WTC11 (cell line): ENCODE results near the gene ISL2. TPM values are rescaled to one million over a fixed set of nuclear protein-coding genes. Genes with fewer than 3 reads are reported as not detected.
"Not testable (repeated sequence)": the region's sequence is repeated elsewhere in the genome, so short reads cannot be mapped to it uniquely, and the experiment has no call there.

Source experiments
- ATAC-seq: fragments of 200-7000 bp; cut with Tn5 transposase; 2 replicates; pipeline ENCODE4 v1.10.0; 2021; ENCODE audit warnings: mild to moderate bottlenecking, moderate library complexity
- CTCF ChIA-PET: fragments of 300-600 bp; sonication (Branson Sonifier 250); formaldehyde crosslinking; loops from one replicate; lab custom pipeline; 2021; ENCODE audit warnings: antibody characterized with exemption; lab: Charles Lee
- POLR2A ChIA-PET: fragments of 350-600 bp; sonication (Branson Sonifier 250); formaldehyde crosslinking; loops from one replicate; lab custom pipeline; 2021; ENCODE audit warnings: antibody characterized with exemption; lab: Charles Lee
- DNase-seq: peaks from one replicate; pipeline ENCODE4 v3.0.0; 2021; ENCODE audit warnings: low spot score
- H3K27ac Mint-ChIP-seq: 2 replicates; pipeline ENCODE4 v1.8.0; 2021; ENCODE audit warnings: mixed read lengths
- H3K27me3 Mint-ChIP-seq: 2 replicates; pipeline ENCODE4 v1.8.0; 2021; ENCODE audit warnings: low read depth, mild to moderate bottlenecking, moderate library complexity, mixed read lengths
- H3K36me3 Mint-ChIP-seq: 2 replicates; pipeline ENCODE4 v1.8.0; 2021; ENCODE audit warnings: mixed read lengths
- H3K4me1 Mint-ChIP-seq: 2 replicates; pipeline ENCODE4 v1.8.0; 2022; ENCODE audit warnings: mixed read lengths
- H3K4me3 Mint-ChIP-seq: 2 replicates; pipeline ENCODE4 v1.8.0; 2021; ENCODE audit warnings: mild to moderate bottlenecking, moderate library complexity, mixed read lengths
- H3K9me3 Mint-ChIP-seq: 2 replicates; pipeline ENCODE4 v1.8.0; 2021; ENCODE audit warnings: mixed read lengths
- GABPB1 ChIP-seq: sonication (generic); formaldehyde crosslinking; IDR thresholded peaks from 2 replicates; pipeline ENCODE4 v1.8.1; 2023; ENCODE audit warnings: mild to moderate bottlenecking, missing genetic modification reagents
- JAZF1 ChIP-seq: fragments of 250-450 bp; sonication (Bioruptor Pico); IDR thresholded peaks from 2 replicates; pipeline ENCODE4 v1.9.0; 2021; ENCODE audit warnings: moderate library complexity, mild to moderate bottlenecking, inconsistent platforms
- JUN ChIP-seq: sonication (generic); formaldehyde crosslinking; IDR thresholded peaks from 2 replicates; pipeline ENCODE4 v1.8.0; 2023; ENCODE audit warnings: mild to moderate bottlenecking, missing genetic modification reagents
- MXD4 ChIP-seq: fragments of 250-450 bp; sonication (Bioruptor Pico); IDR thresholded peaks from 2 replicates; pipeline ENCODE4 v1.8.0; 2021; ENCODE audit warnings: mild to moderate bottlenecking, moderate library complexity, borderline replicate concordance
- NFATC4 ChIP-seq: fragments of 250-450 bp; sonication (Bioruptor Pico); IDR thresholded peaks from 2 replicates; pipeline ENCODE4 v1.9.0; 2021; ENCODE audit warnings: mild to moderate bottlenecking
- RELA ChIP-seq: sonication (generic); formaldehyde crosslinking; IDR thresholded peaks from 2 replicates; pipeline ENCODE4 v1.8.1; 2022; ENCODE audit warnings: missing genetic modification reagents, mild to moderate bottlenecking, borderline replicate concordance
- TEAD1 ChIP-seq: sonication (generic); formaldehyde crosslinking; IDR thresholded peaks from 2 replicates; pipeline ENCODE4 v1.8.0; 2022; ENCODE audit warnings: mild to moderate bottlenecking, missing genetic modification reagents
- TP53 ChIP-seq: sonication (generic); formaldehyde crosslinking; IDR thresholded peaks from 2 replicates; pipeline ENCODE4 v1.8.1; 2023; ENCODE audit warnings: mild to moderate bottlenecking, missing genetic modification reagents
- ZNF263 ChIP-seq: sonication (generic); formaldehyde crosslinking; IDR thresholded peaks from 2 replicates; pipeline ENCODE4 v1.8.1; 2022; ENCODE audit warnings: low read depth, mild to moderate bottlenecking, moderate library complexity, missing genetic modification reagents
- ZNF317 ChIP-seq: sonication (generic); formaldehyde crosslinking; IDR thresholded peaks from 2 replicates; pipeline ENCODE4 v1.8.1; 2023; ENCODE audit warnings: low read depth, mild to moderate bottlenecking, moderate library complexity, missing genetic modification reagents, borderline replicate concordance
- ZNF416 ChIP-seq: fragments of 250-450 bp; sonication (Bioruptor Pico); IDR thresholded peaks from 2 replicates; pipeline ENCODE4 v1.9.0; 2021; ENCODE audit warnings: mild to moderate bottlenecking, inconsistent platforms
- total RNA-seq: library from RNA; stranded (reverse); gene quantifications from 3 replicates; pipeline ENCODE4 v1.2.3, GENCODE V29; 2021
- TF ChIP-seq, protein P1 (sequence below): sonication (generic); formaldehyde crosslinking; IDR thresholded peaks from 2 replicates; pipeline ENCODE4 v1.8.1; 2023; ENCODE audit warnings: mild to moderate bottlenecking, missing genetic modification reagents
- TF ChIP-seq, protein P2 (sequence below): sonication (generic); formaldehyde crosslinking; IDR thresholded peaks from 2 replicates; pipeline ENCODE4 v1.8.0; 2023; ENCODE audit warnings: missing genetic modification reagents, mild to moderate bottlenecking, borderline replicate concordance
- TF ChIP-seq, protein P3 (sequence below): sonication (generic); formaldehyde crosslinking; IDR thresholded peaks from 2 replicates; pipeline ENCODE4 v1.8.0; 2022; ENCODE audit warnings: mild to moderate bottlenecking, missing genetic modification reagents
- TF ChIP-seq, protein P4 (sequence below): fragments of 200-600 bp; IDR thresholded peaks from 2 replicates; pipeline ENCODE4 v1.8.0; 2022; ENCODE audit warnings: antibody characterized with exemption
- TF ChIP-seq, protein P5 (sequence below): fragments of 250-450 bp; sonication (Bioruptor Pico); conservative IDR thresholded peaks from 2 replicates; pipeline ENCODE4 v1.9.0; 2021; ENCODE audit warnings: mild to moderate bottlenecking

Gene ISL2
- total RNA-seq, 1 experiment from 2014 or later, result 0.24 TPM

DNA sequence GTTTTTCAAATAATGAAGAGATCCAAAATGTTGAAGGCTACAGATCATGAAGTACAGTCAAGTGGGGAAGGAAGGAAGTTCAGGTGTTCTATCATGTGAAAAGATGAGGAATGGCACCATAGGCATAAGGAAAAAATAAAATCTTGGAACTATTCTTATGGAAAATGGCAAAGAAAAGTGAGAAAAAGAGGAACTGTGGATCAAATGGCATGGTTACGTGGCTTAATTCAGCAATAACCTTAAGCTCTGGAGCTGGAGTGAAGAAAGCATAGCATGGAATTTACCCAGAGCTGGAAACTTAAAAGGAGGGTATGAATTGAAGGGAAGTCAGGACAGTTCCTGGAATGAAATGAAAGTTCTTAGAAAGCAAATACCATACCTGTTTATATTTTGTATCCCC is 39.7 kb upstream of the ISL2 start (continued):
- TF ChIP-seq, protein P1, sequence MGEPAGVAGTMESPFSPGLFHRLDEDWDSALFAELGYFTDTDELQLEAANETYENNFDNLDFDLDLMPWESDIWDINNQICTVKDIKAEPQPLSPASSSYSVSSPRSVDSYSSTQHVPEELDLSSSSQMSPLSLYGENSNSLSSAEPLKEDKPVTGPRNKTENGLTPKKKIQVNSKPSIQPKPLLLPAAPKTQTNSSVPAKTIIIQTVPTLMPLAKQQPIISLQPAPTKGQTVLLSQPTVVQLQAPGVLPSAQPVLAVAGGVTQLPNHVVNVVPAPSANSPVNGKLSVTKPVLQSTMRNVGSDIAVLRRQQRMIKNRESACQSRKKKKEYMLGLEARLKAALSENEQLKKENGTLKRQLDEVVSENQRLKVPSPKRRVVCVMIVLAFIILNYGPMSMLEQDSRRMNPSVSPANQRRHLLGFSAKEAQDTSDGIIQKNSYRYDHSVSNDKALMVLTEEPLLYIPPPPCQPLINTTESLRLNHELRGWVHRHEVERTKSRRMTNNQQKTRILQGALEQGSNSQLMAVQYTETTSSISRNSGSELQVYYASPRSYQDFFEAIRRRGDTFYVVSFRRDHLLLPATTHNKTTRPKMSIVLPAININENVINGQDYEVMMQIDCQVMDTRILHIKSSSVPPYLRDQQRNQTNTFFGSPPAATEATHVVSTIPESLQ, result no peak
- no peak for TF ChIP-seq TEAD1
- no peak for TF ChIP-seq JUN (CRISPR knock-in tag)
- TF ChIP-seq MXD4 (CRISPR knock-in tag), result no peak
- TF ChIP-seq NFATC4 (CRISPR knock-in tag), result no peak
- TF ChIP-seq TP53 (CRISPR knock-in tag), result no peak
- TF ChIP-seq, protein P2, sequence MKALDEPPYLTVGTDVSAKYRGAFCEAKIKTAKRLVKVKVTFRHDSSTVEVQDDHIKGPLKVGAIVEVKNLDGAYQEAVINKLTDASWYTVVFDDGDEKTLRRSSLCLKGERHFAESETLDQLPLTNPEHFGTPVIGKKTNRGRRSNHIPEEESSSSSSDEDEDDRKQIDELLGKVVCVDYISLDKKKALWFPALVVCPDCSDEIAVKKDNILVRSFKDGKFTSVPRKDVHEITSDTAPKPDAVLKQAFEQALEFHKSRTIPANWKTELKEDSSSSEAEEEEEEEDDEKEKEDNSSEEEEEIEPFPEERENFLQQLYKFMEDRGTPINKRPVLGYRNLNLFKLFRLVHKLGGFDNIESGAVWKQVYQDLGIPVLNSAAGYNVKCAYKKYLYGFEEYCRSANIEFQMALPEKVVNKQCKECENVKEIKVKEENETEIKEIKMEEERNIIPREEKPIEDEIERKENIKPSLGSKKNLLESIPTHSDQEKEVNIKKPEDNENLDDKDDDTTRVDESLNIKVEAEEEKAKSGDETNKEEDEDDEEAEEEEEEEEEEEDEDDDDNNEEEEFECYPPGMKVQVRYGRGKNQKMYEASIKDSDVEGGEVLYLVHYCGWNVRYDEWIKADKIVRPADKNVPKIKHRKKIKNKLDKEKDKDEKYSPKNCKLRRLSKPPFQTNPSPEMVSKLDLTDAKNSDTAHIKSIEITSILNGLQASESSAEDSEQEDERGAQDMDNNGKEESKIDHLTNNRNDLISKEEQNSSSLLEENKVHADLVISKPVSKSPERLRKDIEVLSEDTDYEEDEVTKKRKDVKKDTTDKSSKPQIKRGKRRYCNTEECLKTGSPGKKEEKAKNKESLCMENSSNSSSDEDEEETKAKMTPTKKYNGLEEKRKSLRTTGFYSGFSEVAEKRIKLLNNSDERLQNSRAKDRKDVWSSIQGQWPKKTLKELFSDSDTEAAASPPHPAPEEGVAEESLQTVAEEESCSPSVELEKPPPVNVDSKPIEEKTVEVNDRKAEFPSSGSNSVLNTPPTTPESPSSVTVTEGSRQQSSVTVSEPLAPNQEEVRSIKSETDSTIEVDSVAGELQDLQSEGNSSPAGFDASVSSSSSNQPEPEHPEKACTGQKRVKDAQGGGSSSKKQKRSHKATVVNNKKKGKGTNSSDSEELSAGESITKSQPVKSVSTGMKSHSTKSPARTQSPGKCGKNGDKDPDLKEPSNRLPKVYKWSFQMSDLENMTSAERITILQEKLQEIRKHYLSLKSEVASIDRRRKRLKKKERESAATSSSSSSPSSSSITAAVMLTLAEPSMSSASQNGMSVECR, result no peak
- TF ChIP-seq ZNF416 (CRISPR knock-in tag), result no peak
- no peak for TF ChIP-seq JAZF1 (CRISPR knock-in tag)
- TF ChIP-seq GABPB1 (CRISPR knock-in tag), result no peak

DNA sequence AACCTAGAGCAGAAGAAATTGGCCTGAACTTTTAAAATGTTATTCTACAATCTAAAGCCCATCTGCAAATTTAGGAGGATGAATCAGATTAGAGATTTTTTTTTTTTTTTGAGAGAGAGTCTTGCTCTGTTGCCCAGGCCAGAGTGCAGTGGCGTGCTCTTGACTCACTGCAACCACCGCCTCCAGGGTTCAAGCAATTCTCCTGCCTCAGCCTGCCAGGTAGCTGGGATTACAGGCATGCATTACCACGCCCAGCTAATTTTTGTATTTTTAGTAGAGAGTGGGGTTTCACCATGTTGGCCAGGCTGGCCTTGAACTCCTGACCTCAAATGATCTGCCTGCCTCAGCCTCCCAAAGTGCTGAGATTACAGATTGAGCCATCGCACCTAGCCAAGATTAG is 38.6 kb upstream of the ISL2 start:
- ATAC-seq, H3K9me3 Mint-ChIP-seq, H3K27ac Mint-ChIP-seq, DNase-seq, H3K36me3 Mint-ChIP-seq, POLR2A ChIA-PET, H3K27me3 Mint-ChIP-seq, H3K4me3 Mint-ChIP-seq, H3K4me1 Mint-ChIP-seq: not testable (repeated sequence)
- CTCF ChIA-PET, result interaction anchor here (2.4 kb wide), 1 partner anchor 32 kb away, joined by 6 read pairs; no protein-coding TSS in a partner anchor

DNA sequence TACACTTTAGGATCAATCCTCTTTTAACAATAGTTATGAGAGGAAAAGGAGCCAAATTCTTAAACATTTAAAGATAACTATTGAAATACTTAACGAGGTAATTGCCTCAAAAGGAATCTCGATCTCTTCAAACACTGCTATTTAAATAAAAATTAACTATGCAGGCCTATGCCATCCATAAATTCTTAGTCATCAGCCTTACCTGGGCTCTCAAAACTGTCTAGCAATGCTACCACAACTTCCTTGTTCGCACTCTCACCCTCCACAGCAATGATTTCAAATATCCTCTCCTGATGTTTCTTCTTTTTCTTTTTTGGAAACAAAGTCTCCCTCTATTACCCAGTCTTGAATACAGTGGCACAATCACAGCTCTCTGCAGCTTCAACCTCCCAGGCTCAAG is 37.6 kb upstream of the ISL2 start:
- H3K27ac Mint-ChIP-seq, result no peak overlapping the region

More for the DNA sequence above, 37.6 kb upstream of the ISL2 start:
- ATAC-seq, result no peak
- DNase-seq, result no peak
- ChIA-PET POLR2A (no interaction called here), CTCF (no interaction called here)
- H3K4me3 Mint-ChIP-seq, result no peak overlapping the region
- 0 out of 2 replicates have a peak, but pooled peaks cover 3% of the 10 kb centered on the region for H3K4me1 Mint-ChIP-seq
- no peaks in the 10 kb centered on the region for H3K27me3 Mint-ChIP-seq
- H3K36me3 Mint-ChIP-seq, result no peaks in the 10 kb centered on the region
- H3K9me3 Mint-ChIP-seq, result peaks cover 2% of the 10 kb centered on the region
- TF ChIP-seq MXD4 (CRISPR knock-in tag) (no peak), ZNF317 (CRISPR knock-in tag) (no peak), ZNF263 (CRISPR knock-in tag) (no peak), RELA (CRISPR knock-in tag) (no peak)
- TF ChIP-seq, protein P3, sequence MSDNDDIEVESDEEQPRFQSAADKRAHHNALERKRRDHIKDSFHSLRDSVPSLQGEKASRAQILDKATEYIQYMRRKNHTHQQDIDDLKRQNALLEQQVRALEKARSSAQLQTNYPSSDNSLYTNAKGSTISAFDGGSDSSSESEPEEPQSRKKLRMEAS (CRISPR knock-in tag), result no peak
- TF ChIP-seq, protein P4, sequence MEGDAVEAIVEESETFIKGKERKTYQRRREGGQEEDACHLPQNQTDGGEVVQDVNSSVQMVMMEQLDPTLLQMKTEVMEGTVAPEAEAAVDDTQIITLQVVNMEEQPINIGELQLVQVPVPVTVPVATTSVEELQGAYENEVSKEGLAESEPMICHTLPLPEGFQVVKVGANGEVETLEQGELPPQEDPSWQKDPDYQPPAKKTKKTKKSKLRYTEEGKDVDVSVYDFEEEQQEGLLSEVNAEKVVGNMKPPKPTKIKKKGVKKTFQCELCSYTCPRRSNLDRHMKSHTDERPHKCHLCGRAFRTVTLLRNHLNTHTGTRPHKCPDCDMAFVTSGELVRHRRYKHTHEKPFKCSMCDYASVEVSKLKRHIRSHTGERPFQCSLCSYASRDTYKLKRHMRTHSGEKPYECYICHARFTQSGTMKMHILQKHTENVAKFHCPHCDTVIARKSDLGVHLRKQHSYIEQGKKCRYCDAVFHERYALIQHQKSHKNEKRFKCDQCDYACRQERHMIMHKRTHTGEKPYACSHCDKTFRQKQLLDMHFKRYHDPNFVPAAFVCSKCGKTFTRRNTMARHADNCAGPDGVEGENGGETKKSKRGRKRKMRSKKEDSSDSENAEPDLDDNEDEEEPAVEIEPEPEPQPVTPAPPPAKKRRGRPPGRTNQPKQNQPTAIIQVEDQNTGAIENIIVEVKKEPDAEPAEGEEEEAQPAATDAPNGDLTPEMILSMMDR, result no peak
- TF ChIP-seq, protein P5, sequence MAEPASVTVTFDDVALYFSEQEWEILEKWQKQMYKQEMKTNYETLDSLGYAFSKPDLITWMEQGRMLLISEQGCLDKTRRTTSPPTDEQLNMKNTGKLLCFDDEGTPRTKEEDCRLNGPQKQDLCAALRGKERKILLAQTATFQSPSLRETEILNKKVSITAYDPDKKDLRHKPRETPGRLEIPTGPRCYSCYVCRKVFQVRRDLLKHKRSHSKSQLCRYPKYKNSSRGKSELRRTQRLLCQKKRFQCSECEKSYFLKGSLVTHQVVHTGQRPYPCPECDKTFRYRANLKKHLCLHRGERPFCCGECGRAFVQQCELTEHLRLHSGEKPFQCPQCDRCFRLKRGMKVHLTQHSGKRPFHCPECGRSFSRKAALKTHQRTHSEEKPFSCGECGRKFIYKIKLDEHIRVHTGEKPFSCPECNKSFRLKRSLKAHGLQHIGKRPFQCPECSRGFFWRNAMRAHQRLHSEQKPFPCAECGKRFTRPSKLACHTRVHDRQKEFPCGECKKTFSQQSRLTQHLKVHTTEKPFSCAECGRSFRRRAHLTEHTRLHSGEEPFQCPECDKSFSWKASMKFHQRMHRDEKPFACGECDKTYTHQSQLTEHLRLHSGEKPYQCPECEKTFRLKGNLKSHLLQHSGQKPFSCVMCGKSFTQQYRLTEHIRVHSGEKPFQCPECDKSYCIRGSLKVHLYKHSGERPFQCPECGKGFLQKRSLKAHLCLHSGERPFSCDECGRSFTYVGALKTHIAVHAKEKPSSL (CRISPR knock-in tag), result no peak
